Measurements from ENCODE around the gene MTPN.

- no peak for TF ChIP-seq CTCF (conservative IDR thresholded peaks at IDR 0.05; ENCODE audit: low read depth, low read length)
- no peak for TF ChIP-seq EZH2 (IDR thresholded peaks at IDR 0.05; ENCODE audit: borderline replicate concordance, low read depth, low read length, poor library complexity, severe bottlenecking)
Observed at GRCh38 chr7:135913404-135913803, 63.8 kb downstream of the MTPN start.

Data from A673 (cell line).